ENCODE data around the gene KRT80. TPM values are rescaled to one million over a fixed set of nuclear protein-coding genes. Genes with fewer than 3 reads are reported as not detected.
A peak's percentile ranks its signal among the peaks of the same experiment; 100 is the strongest.
"Not testable (repeated sequence)": the region's sequence is repeated elsewhere in the genome, so short reads cannot be mapped to it uniquely, and the experiment has no call there.

The KRT80 gene
- 8.6 TPM for total RNA-seq
- long read RNA-seq, transcript KRT80-202 (9 exons, 3,859 nt), result major isoform, 7 of 20 reads
- long read RNA-seq, partial matches to known transcripts, result 4 of 20 reads
- long read RNA-seq, other reads (novel, unspliced or antisense), result 8 of 20 reads

DNA sequence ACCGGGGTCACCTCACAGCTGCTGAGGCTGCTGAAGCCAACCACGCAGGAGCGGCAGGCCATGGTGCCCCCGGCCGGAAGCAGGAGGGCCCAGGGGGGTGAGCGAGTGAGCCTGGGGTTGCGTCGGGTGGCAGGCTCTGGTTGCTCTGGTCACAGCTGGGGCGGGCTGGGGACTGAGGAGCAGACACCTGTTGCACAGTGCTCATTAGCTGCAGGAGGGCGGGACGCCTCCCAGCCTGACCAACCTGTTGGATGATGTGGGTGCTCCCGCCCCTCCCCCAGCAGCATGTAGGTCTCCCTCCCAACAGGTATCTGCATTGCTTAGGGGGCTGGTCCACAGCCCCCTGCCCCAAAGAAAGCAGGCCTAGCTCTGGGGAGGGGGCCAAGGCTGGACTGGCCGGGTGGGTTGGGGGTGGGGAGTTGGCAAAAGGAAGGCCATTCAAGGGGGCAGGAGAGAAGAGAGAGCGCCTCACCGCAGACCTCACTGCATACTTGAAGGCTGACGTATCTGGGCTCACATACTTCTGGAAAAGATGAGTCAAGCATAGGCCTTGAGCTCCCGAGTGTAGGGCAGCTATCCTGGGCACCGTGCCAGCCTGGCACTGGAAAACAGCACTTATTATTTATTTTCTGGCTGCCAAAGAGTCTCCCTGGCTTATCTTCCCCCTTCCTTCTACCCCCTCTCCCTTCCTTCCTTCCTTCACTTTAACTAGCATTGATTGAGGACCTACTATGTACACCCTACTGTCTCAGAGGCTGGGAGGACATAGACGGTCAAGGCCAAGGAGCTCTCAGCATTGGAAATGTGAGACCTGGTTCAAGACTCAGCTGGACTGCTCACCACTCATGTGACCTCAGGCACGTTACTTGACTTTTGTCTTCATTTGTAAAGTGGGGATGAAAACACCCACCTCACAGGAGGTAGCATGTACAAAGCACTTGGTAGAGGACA, at the start of gene KRT80:
Gene KRT80 (minus strand): TSS at position 174 of the 951 bp plus-strand sequence. CDS start 112 bp downstream, at position 62.
- Histone ChIP-seq H3K36me3 (no peaks in the 10 kb centered on the region), H3K27me3 (no peaks in the 10 kb centered on the region), H3K9me3 (no peaks in the 10 kb centered on the region), H3K4me3 (no peak within 1 kb of the TSS), H3K27ac (peak within 1 kb of the TSS; percentile 55), H3K4me1 (peaks cover 29% of the 10 kb centered on the region)
- ATAC-seq (peak; percentile 78), DNase-seq (peak; percentile 90)
- intact Hi-C loops (cut with DNase I), result no loop called here
- TF ChIP-seq, protein P1, sequence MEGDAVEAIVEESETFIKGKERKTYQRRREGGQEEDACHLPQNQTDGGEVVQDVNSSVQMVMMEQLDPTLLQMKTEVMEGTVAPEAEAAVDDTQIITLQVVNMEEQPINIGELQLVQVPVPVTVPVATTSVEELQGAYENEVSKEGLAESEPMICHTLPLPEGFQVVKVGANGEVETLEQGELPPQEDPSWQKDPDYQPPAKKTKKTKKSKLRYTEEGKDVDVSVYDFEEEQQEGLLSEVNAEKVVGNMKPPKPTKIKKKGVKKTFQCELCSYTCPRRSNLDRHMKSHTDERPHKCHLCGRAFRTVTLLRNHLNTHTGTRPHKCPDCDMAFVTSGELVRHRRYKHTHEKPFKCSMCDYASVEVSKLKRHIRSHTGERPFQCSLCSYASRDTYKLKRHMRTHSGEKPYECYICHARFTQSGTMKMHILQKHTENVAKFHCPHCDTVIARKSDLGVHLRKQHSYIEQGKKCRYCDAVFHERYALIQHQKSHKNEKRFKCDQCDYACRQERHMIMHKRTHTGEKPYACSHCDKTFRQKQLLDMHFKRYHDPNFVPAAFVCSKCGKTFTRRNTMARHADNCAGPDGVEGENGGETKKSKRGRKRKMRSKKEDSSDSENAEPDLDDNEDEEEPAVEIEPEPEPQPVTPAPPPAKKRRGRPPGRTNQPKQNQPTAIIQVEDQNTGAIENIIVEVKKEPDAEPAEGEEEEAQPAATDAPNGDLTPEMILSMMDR (IDR thresholded peaks at IDR 0.05), result no peak

DNA sequence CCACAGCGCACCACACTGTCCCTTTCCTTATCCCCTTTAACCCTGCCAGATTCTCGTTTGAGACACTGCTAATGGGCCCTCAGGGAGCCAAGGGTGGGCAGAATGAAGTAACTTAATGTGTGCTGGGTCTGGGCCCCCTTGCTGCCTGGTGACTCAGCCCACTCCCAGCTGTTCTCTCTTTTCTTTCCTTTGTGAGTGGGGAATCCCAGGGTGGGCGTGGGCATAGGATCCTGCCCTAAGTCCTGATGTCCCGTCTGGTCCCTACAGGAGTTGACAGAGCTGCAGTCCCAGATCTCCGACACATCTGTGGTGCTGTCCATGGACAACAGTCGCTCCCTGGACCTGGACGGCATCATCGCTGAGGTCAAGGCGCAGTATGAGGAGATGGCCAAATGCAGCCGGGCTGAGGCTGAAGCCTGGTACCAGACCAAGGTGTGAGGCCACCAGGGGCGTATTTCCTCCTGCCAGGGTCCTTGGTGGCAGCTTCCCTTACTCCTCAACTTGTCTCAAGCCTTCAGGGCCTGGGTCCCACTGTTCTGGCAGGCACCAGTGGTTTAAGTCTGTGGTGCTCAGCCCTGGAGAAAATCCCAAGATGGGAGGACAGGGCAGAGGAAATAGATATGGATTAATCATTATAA, 49.5 kb upstream of the KRT80 start:
- Histone ChIP-seq H3K4me1 (peaks cover 24% of the 10 kb centered on the region), H3K4me3 (no peak overlapping the region), H3K9me3 (no peaks in the 10 kb centered on the region), H3K27ac (no peak overlapping the region), H3K27me3 (no peaks in the 10 kb centered on the region), H3K36me3 (no peaks in the 10 kb centered on the region)
- TF ChIP-seq, protein P1 (IDR thresholded peaks at IDR 0.05), result no peak
- intact Hi-C loops (cut with DNase I), result no loop called here
- no peak for ATAC-seq
- no peak for DNase-seq

DNA sequence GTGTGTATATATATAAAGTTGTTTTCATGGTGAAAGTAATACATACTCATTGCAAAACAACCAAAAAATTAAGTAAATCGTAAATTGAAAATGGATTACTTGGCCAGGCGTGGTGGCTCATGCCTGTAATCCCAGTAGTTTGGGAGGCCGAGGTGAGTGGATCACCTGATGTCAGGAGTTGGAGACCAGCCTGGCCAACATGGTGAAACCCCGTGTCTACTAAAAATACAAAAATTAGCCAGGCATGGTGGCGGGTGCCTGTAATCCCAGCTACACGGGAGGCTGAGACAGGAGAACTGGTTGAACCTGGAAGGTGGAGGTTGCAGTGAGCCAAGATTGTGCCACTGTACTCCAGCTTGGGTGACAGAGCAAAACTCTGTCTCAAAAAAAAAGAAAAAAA, 48.4 kb upstream of the KRT80 start:
- intact Hi-C loops (cut with DNase I); DNase-seq: not testable (repeated sequence)

DNA sequence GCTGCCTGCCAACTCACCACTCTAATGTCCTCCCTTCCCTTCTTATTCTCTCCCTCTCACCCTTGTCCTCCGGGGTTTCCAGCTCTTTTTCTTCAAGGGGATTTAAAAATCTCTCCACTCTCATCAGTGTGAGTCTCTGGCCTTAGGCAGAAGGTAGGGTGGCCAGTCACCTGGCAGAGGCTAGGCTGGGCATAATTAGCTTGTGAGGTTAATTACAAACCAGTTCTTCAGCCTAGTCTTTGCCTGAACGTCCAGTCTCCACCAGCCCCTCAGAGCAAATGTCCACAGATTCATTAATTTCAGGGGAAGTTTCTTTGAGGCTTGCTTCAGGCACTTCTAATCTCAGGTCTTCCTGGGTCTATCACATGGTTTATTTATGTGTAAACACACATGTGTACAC, 48.0 kb upstream of the KRT80 start:
- ATAC-seq, result no peak
- TF ChIP-seq, protein P1 (IDR thresholded peaks at IDR 0.05), result no peak
- no peak for DNase-seq
- H3K27ac ChIP-seq, result no peak overlapping the region
- no peaks in the 10 kb centered on the region for H3K9me3 ChIP-seq
- H3K4me1 ChIP-seq, result peaks cover 24% of the 10 kb centered on the region
- H3K27me3 ChIP-seq, result no peaks in the 10 kb centered on the region
- intact Hi-C loops (cut with DNase I), result no loop called here
- no peaks in the 10 kb centered on the region for H3K36me3 ChIP-seq
- no peak overlapping the region for H3K4me3 ChIP-seq

More for the DNA sequence above, 48.4 kb upstream of the KRT80 start:
- not testable (repeated sequence) for ATAC-seq, H3K36me3 ChIP-seq, H3K27ac ChIP-seq, H3K4me3 ChIP-seq, H3K27me3 ChIP-seq, H3K9me3 ChIP-seq
- H3K4me1 ChIP-seq, result peaks cover 24% of the 10 kb centered on the region

DNA sequence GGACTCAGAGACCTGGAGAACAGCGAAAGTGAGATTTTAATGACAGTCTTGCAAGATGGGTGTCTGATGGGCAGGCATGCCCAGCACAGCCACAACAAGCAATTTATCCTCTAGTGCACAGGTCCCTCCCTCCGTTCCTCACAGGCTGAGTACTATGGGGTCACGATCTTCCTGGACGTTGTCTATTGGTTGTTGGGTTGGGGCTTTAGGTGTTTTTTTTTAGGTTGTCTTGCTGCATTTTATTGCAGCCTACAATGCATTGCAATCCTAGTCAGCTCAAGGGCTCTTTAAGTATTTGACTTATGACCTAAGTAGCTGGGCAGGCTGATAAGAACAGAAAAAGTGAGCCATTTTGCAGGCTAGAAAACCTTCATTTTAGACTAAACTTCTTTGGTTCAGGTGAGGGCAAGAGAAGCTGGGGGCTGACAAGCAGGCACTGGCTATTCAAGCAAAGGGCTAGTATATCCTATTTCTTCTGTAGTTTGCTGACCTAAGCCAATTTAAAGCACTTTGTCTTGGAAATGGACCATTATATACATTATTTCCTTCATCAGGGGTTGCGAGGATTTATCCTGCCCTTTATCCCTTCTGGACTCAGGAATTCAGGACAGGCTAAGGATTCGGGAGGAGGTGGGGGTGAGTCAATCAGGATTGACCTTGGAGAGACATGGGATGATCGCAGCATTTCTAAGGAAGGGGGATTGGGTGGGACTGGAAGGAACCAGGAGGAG, 47.3 kb upstream of the KRT80 start:
- TF ChIP-seq, protein P1 (IDR thresholded peaks at IDR 0.05), result no peak
- intact Hi-C loops (cut with DNase I), result no loop called here
- no peaks in the 10 kb centered on the region for H3K27me3 ChIP-seq
- no peaks in the 10 kb centered on the region for H3K9me3 ChIP-seq
- no peak overlapping the region for H3K27ac ChIP-seq
- H3K4me1 ChIP-seq, result peaks cover 17% of the 10 kb centered on the region
- DNase-seq (no peak), ATAC-seq (peak; percentile 20)
- H3K36me3 ChIP-seq, result no peaks in the 10 kb centered on the region
- H3K4me3 ChIP-seq, result no peak overlapping the region

All from upper lobe of right lung (tissue), 1 donor.